Thyroid gland (tissue), 4 donors: Measurements from ENCODE around the gene LDLRAD4. TPM values are rescaled to one million over a fixed set of nuclear protein-coding genes. Genes with fewer than 3 reads are reported as not detected.

Experiments
- DNase-seq, 2 donors: peaks; one replicate each; pipeline ENCODE4 v3.0.0-alpha.2; 2019
- H3K27ac ChIP-seq, 3 donors: fragments of 200-600 bp; sonication (generic); 1 replicate in 2 of 3; 2 replicates in 1 of 3; pipeline ENCODE4 v1.5.1; 2016 to 2019; ENCODE audit warnings: mild to moderate bottlenecking in 1 of 3, moderate library complexity in 1 of 3
- H3K27me3 ChIP-seq: fragments of 200-600 bp; sonication (generic); one replicate; pipeline ENCODE4 v1.5.1; 2019
- H3K36me3 ChIP-seq, 2 donors: fragments of 200-600 bp; sonication (generic); one replicate each; pipeline ENCODE4 v1.5.1; 2016 to 2019
- H3K4me1 ChIP-seq, 2 donors: fragments of 200-600 bp; sonication (generic); one replicate each; pipeline ENCODE4 v1.5.1; 2017 to 2019
- H3K4me3 ChIP-seq, 3 donors: fragments of 200-600 bp; sonication (generic); replicated peaks in 1 of 3; 1 replicate in 2 of 3; 2 replicates in 1 of 3; pipeline ENCODE4 v1.5.1; 2016; ENCODE audit warnings: mild to moderate bottlenecking in 1 of 3
- H3K9me3 ChIP-seq: fragments of 200-600 bp; sonication (generic); one replicate; pipeline ENCODE4 v1.5.1; 2017
- POLR2A ChIP-seq, 2 donors: fragments of 450-650 bp; IDR thresholded peaks; one replicate each; pipeline ENCODE4 v1.6.1; 2017; ENCODE audit warnings: antibody characterized with exemption in 2 of 2, mild to moderate bottlenecking in 2 of 2, moderate library complexity in 1 of 2
- WGBS, 2 donors: methylation state at CpG; one replicate each; pipeline ENCODE4 v1.1.5; 2017; 5-methylcytosine and 5-hydroxymethylcytosine counted together
- intact Hi-C: fragments of 100-400 bp; cut with DNase I; formaldehyde crosslinking; loops from one replicate; pipeline ENCODE4 v1.15.1; 2023
- total RNA-seq, 4 donors: library from RNA; depleted of rRNA; stranded (reverse); fragments of >200 nt; gene quantifications; one replicate each; pipeline ENCODE4 v1.2.3, GENCODE V29; 2016
- TF ChIP-seq, protein P1 (sequence below), 6 experiments: fragments of 200-600 bp in 3 of 6; fragments of 450-650 bp in 3 of 6; sonication (generic) in 3 of 6; IDR thresholded peaks; one replicate each; pipeline ENCODE4 v1.5.1; 2016 to 2019; ENCODE audit warnings: antibody characterized with exemption in 6 of 6, mild to moderate bottlenecking in 2 of 6, inconsistent platforms in 1 of 6, moderate library complexity in 1 of 6

LDLRAD4 gene
- total RNA-seq, 4 donors from 2014 or later = 23.7 to 35.7 (median 29.7) TPM

DNA sequence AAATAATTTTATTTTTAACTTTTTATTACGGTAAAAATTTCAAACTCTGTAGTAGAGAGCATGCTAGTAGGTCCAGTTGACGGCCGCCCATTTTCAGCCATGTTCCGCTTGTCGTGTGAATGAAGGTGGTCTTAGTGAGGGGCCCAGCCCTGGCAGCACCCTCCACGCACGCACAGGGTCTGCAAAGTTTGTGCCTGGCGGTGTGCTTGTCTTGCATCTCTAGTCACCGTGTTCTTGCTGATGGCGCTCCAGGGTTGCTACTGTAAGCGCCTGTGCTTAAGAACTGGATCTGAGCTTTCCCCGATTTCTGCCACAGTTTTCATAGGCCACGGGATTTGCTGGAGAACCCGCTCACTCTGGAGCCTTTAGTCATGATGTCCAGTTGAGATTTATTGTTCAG, 28.9 kb downstream of the LDLRAD4 start:
- peaks cover 0 to 6% of the 10 kb centered on the region in 2 donors for H3K4me1 ChIP-seq
- no peaks in the 10 kb centered on the region for H3K9me3 ChIP-seq
- intact Hi-C loops = no loop called here
- TF ChIP-seq POLR2A (IDR thresholded peaks at IDR 0.05) = no peak
- TF ChIP-seq, protein P1, sequence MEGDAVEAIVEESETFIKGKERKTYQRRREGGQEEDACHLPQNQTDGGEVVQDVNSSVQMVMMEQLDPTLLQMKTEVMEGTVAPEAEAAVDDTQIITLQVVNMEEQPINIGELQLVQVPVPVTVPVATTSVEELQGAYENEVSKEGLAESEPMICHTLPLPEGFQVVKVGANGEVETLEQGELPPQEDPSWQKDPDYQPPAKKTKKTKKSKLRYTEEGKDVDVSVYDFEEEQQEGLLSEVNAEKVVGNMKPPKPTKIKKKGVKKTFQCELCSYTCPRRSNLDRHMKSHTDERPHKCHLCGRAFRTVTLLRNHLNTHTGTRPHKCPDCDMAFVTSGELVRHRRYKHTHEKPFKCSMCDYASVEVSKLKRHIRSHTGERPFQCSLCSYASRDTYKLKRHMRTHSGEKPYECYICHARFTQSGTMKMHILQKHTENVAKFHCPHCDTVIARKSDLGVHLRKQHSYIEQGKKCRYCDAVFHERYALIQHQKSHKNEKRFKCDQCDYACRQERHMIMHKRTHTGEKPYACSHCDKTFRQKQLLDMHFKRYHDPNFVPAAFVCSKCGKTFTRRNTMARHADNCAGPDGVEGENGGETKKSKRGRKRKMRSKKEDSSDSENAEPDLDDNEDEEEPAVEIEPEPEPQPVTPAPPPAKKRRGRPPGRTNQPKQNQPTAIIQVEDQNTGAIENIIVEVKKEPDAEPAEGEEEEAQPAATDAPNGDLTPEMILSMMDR (IDR thresholded peaks at IDR 0.05) = no peak
- H3K4me3 ChIP-seq = no peak overlapping the region
- no peaks in the 10 kb centered on the region for H3K36me3 ChIP-seq
- no peak for DNase-seq
- WGBS, 2 donors = 97 to 98% methylated on average over 14 of the region's 14 CpGs
- H3K27ac ChIP-seq = no peak overlapping the region
- H3K27me3 ChIP-seq = no peaks in the 10 kb centered on the region

GRCh38 chr18:13252686-13253410, 34.3 kb downstream of the LDLRAD4 start:
- no peaks in the 10 kb centered on the region for H3K27me3 ChIP-seq
- DNase-seq = no peak
- 84 to 93% methylated on average over 15 of the region's 15 CpGs for WGBS, 2 donors

GRCh38 chr18:13253786-13254688, 35.5 kb downstream of the LDLRAD4 start:
- Histone ChIP-seq H3K4me3 (no peak overlapping the region), H3K4me1 (peaks cover 4 to 10% of the 10 kb centered on the region in 2 donors), H3K27ac (no peak overlapping the region), H3K27me3 (no peaks in the 10 kb centered on the region), H3K36me3 (no peaks in the 10 kb centered on the region), H3K9me3 (no peaks in the 10 kb centered on the region)
- intact Hi-C loops = no loop called here
- DNase-seq = no peak
- TF ChIP-seq POLR2A (IDR thresholded peaks at IDR 0.05) = no peak
- TF ChIP-seq, protein P1 (IDR thresholded peaks at IDR 0.05) = no peak
- 87 to 93% methylated on average over 26 of the region's 26 CpGs for WGBS, 2 donors

More at GRCh38 chr18:13252686-13253410, 34.3 kb downstream of the LDLRAD4 start:
- no peak for TF ChIP-seq POLR2A (IDR thresholded peaks at IDR 0.05)
- TF ChIP-seq, protein P1 (IDR thresholded peaks at IDR 0.05) = no peak
- intact Hi-C loops = no loop called here
- H3K4me1 ChIP-seq = no peaks in the 10 kb centered on the region
- no peaks in the 10 kb centered on the region for H3K36me3 ChIP-seq
- no peak overlapping the region for H3K27ac ChIP-seq
- no peak overlapping the region for H3K4me3 ChIP-seq
- no peaks in the 10 kb centered on the region for H3K9me3 ChIP-seq

DNA sequence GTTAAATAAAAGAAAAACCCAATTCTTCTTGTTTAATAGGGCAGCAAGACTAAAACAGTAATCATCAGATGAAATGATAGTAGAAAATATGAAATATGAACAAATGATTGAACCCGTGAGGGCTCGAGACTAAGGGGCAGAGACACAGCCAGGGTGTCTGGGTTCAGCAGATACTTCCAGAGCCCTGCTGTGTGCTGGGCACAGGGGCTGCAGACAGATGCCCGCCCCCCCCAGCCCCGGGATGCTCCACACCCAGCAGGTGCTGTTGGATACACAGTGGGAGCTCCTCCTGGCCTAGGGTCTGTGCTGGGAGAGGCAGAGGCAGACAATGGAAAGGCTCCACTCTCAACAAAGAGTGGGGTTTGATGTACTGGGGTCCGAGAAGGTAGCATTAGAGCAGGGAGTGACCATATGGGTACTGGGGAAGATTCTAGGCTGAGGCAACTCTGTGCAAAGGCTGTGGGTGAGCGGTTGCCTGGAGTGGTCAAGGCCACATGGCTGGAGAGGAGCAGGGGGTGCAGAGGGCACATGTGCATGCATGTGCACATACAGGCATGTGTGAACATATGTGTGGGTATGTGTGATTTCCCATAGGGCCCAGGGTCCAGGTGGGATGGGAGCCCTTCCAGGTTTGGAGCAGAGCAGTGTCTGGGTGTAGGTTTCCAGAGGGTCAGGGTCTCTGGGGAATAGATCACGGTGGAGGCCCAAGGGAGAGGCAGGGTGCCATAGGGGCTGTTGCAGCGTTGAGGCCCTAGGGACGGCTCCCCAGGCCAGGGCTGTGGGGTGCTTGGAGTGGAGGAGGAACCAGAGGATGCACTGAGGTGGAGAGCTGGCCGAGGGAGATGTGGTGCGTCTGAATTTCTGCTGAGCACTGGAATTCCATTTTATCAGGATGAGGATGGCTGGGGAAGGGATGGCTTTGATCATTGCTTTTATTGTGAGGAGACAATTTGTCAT, 36.7 kb downstream of the LDLRAD4 start:
- intact Hi-C loops = no loop called here
- DNase-seq = no peak
- 96 to 97% methylated on average over 11 of the region's 11 CpGs for WGBS, 2 donors

More for the DNA sequence above, 36.7 kb downstream of the LDLRAD4 start:
- Histone ChIP-seq H3K4me3 (no peak overlapping the region), H3K4me1 (peaks cover 16 to 22% of the 10 kb centered on the region in 2 donors), H3K9me3 (no peaks in the 10 kb centered on the region), H3K27ac (no peak overlapping the region), H3K27me3 (no peaks in the 10 kb centered on the region), H3K36me3 (no peaks in the 10 kb centered on the region)
- TF ChIP-seq, protein P1 (IDR thresholded peaks at IDR 0.05) = no peak
- TF ChIP-seq POLR2A (IDR thresholded peaks at IDR 0.05) = no peak
